HG03469 (cell line): ENCODE results near the gene ALK.

ENCODE experiments used
- ATAC-seq: cut with Tn5 transposase; IDR thresholded peaks from one replicate; pipeline ENCODE4 v1.9.1; 2021; ENCODE audit warnings: mild to moderate bottlenecking, moderate library complexity, moderate number of reproducible peaks; ENCODE audit not compliant: unreplicated experiment

ALK gene

GRCh38 chr2:29463181-29463900 lies 458.0 kb downstream of the ALK start:
- no peak for ATAC-seq

GRCh38 chr2:29462293-29462692 lies 459.1 kb downstream of the ALK start:
- ATAC-seq: no peak

DNA sequence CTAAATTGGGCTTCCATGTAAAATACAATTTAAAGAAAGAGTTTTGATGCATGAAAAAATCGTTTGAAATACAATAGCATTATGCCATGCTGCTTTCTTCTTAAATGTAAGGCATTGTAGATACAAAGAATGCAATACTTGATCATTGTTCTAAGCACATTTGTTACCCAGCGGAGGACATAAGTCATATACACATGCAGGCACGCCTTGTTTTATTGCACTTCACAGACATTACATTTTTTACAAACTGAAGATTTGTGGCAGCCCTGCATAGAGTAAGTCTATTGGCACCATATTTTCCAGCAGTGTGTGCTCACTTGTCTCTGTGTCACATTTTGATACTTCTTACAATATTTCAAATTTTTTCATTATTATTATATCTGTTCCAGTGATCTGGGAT lies 461.2 kb downstream of the ALK start:
- no peak for ATAC-seq

DNA sequence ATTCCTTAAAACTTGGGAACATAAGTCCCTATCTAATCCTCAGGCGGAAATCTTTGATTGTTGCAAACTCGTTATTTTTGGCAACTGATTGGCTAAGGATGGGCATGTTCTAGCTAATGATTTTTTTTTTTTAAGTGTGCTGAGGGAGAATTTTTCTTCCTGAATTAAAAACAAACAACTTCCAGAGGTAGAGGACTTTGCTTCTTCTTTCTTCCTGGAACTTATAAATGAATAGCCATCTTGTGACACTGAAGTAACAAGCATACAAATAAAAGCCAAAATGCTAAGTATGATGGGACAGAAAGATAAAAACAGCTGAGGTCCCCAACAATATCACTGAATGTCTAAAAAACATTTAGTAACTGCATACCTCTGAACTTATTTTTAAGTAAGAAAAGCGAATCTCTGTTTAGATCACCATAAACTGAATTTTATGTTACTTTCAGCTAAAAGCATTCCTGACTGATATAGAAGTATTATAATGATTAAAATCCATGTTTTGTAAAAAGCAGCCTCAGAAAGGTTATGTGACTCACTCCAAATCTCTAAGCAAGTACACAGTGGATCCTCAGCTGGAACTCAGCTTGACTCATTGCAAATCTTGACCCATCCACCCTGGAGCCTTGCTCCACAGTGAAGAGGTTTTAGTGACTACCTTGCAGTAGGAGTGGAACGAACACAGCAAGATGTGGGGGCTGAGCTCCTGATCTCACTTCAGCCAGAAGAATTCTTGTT lies 461.8 kb downstream of the ALK start:
- ATAC-seq: no peak

DNA sequence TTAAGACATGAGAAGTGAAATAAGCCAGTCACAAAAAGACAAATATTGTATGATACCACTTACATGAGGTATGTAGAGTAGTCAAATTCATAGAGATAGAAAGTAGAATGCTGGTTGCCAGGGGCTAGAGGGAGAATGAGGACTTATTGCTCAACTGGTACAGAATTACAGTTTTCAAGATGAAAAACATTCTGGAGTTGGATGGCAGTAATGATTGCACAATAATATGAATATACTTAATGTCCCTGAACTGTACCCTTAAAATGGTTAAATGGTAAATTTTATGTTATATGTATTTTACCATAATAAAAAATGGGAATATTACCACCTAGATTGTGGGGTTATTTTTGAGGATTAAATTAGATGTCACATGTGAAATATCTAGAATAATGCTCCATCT lies 465.0 kb downstream of the ALK start:
- no peak for ATAC-seq

GRCh38 chr2:29455200-29455860 lies 466.1 kb downstream of the ALK start:
- no peak for ATAC-seq

- no peak for ATAC-seq
These were observed 469.4 kb downstream of the ALK start for GRCh38 chr2:29452036-29452435.

GRCh38 chr2:29450596-29451222 lies 470.7 kb downstream of the ALK start:
- ATAC-seq: no peak

GRCh38 chr2:29449499-29449898 lies 471.9 kb downstream of the ALK start:
- ATAC-seq: no peak

DNA sequence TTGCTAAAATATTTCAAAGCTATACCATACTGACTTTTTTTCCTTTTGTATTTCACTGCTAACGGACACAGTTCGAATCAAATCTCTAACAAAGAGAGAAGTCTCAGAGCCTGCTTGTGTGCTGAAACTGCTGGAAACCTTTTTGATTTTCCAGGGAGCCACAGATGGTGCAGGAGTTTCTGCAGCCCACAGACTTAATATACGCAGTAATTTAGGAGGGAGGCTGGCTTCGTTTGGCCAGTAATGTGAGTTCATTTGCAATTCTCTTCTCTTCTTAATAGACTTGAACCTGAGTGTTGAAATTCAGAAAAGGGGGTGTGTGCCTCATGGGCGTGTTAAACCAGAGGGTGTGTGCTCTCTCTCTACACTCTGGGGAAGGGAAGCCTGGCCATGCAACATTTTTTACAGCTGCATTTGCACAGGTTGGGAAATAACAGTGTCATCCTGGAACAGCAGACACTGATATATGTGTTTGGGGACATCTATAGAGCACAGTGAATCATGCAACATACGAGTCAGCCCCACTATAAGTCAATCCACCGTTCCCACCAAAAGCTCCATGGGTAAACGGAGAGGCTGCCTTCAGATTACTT lies 473.2 kb downstream of the ALK start:
- no peak for ATAC-seq

DNA sequence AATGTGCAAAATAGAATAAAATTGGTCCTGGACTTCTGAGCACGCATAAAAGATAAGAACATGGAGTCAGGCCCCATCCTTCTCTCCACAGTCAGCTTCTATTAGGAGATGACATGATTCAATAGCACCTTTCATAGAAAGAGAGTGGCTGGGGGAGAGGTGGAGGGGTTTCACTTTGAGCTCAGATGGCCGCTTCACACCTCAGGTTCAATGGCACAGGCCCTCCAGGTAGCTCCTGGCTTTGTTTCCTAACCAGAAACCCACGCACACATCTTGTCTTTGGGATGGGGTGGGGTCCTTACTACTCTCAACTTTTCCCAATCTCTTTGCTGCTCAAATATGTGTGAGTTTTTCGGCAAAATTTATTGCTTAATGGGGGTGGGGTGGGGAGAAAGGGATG lies 473.9 kb downstream of the ALK start:
- ATAC-seq: no peak

- no peak for ATAC-seq
These were observed 474.5 kb downstream of the ALK start for GRCh38 chr2:29446847-29447246.

DNA sequence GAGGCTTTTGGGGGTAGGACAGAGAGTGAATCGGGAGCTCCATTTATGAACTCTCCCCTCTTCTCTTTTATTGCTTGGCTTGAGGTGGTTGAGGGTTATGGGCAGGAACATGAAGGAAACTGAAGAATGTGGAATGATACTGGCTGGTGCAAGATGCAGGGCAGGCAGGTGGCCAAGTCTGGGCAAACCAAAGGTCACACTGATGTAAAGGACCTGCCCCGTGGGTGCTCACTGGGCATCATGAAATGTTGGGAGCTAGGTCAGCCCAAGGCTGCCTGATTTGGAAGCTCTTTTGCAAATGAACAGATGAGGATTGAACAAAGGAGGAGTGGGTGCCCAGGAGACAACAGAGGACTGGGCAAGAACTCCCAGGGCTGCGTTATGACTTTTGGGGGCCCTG lies 477.2 kb downstream of the ALK start:
- no peak for ATAC-seq

DNA sequence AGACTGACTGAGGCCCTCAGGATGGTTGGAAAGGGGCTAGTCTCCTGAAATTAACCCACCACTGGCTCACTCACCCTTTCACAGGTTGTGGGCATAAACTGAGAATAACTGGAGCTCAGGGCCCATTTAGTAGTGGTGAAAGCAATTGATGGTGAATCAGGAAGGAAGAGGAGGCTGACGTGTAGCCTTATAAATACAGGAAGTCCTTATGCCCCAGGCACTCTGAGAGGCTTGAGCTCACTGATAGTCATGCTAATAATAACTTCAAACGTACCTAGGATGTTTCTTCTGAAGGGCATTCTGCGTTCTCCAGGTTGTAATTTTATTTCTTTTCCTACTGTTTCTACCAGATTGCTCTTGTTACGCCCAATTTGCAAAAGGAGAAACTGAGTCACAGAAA lies 477.8 kb downstream of the ALK start:
- ATAC-seq: no peak

DNA sequence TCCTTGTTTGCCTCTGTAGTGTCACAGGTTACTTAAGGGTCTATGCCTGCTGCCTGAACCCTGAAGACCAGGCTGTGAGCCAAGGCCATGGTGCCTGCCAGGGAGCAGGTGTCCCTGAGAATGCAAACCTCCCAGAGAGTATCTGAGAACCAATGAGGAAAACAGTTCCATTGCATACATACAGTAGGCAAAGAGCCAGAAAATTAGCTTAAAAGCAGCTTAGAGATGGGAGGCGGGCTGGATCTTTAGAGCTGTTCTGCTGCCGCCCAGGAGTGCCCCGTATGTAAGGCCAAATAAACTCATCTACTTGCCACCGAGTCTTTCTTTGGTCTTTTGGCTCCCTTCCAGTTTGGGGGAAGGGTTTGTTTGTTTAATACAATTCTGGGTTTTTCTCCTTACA lies 478.2 kb downstream of the ALK start:
- ATAC-seq: no peak

DNA sequence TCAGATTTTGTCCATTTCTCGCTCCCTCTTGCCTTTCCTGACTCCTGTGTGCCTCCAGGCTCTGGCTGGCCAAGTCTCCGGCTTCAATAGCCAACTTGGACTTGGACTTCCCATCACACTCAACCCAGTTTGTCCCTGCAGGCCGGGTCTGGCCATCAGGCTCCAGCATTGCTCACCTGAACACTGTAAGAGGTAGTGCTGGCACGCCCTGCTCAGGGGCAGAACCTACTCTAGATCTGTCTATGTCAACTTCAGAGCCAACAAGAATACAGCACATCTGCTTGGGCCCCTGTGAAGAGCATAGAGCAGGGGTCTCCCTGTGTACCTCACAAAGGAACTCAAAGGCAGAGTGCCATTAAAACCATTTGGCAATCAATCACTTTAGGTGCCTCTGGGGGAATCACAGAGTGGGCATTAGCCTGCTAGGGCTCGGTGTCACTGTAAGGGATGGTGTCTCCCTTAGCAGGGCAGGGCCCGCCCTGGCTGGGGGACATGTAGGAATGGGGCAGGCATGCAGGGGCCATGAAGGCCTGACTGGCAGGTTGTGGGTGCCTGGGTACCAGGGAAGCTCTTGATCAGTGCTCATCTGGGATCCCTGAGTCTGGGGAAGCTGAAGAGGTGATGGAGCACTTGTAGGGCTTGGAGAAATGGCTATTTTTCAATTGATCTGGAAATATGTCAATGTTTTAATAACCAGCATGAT lies 480.3 kb downstream of the ALK start:
- ATAC-seq: no peak

GRCh38 chr2:29433920-29434319 lies 487.5 kb downstream of the ALK start:
- no peak for ATAC-seq

- ATAC-seq: no peak
These were observed 488.3 kb downstream of the ALK start for GRCh38 chr2:29433128-29433527.

DNA sequence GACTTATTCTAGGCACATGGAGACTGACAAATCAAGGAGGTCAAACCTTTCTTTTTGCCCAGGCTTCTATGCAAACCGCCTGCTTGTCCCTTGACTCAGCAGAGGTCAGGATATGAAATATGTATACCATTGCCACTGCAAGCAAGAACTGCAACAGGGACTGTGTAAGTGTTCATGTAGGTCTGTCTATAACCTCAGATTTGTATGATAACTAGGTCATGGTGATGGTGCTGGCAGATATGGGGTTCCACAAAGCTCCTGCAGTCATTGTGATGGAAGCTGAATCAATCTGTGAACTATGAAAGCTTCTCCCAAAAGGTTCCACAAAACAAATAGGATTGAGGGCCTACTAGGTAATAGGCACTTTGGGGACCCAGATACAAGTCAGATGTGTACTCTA lies 489.9 kb downstream of the ALK start:
- no peak for ATAC-seq

- ATAC-seq: no peak
These were observed 490.8 kb downstream of the ALK start for GRCh38 chr2:29430382-29431112.
